ENCODE results near the gene AFF3.

AFF3 gene

GRCh38 chr2:99597616-99598015 is 544.8 kb downstream of the AFF3 start:
- DNase-seq (ENCODE audit: low read depth): no peak

GRCh38 chr2:99595373-99595772 is 547.0 kb downstream of the AFF3 start:
- DNase-seq (ENCODE audit: low read depth): no peak

GRCh38 chr2:99593692-99594427 is 548.5 kb downstream of the AFF3 start:
- DNase-seq (ENCODE audit: low read depth): no peak

- DNase-seq (ENCODE audit: low read depth): no peak
These were observed 565.6 kb downstream of the AFF3 start for GRCh38 chr2:99576775-99577174.

GRCh38 chr2:99573634-99574251 is 568.6 kb downstream of the AFF3 start:
- no peak for DNase-seq (ENCODE audit: low read depth)

GRCh38 chr2:99572373-99573164 is 569.8 kb downstream of the AFF3 start:
- no peak for DNase-seq (ENCODE audit: low read depth)

GRCh38 chr2:99571954-99572353 is 570.4 kb downstream of the AFF3 start:
- DNase-seq (ENCODE audit: low read depth): no peak

GRCh38 chr2:99571533-99571932 is 570.9 kb downstream of the AFF3 start:
- no peak for DNase-seq (ENCODE audit: low read depth)

GRCh38 chr2:99571021-99571420 is 571.4 kb downstream of the AFF3 start:
- DNase-seq (ENCODE audit: low read depth): no peak

- no peak for DNase-seq (ENCODE audit: low read depth)
These were observed 573.0 kb downstream of the AFF3 start for GRCh38 chr2:99569386-99569785.

GRCh38 chr2:99565227-99565626 is 577.2 kb downstream of the AFF3 start:
- DNase-seq (ENCODE audit: low read depth): no peak

GRCh38 chr2:99562516-99562915 is 579.9 kb downstream of the AFF3 start:
- DNase-seq (ENCODE audit: low read depth): no peak

GRCh38 chr2:99561804-99562203 is 580.6 kb downstream of the AFF3 start:
- no peak for DNase-seq (ENCODE audit: low read depth)

- peak; percentile 82 for DNase-seq (ENCODE audit: low read depth)
These were observed 583.2 kb downstream of the AFF3 start for GRCh38 chr2:99559075-99559662.

GRCh38 chr2:99555404-99555803 is 587.0 kb downstream of the AFF3 start:
- DNase-seq (ENCODE audit: low read depth): no peak

- DNase-seq (ENCODE audit: low read depth): no peak
These were observed 587.5 kb downstream of the AFF3 start for GRCh38 chr2:99554871-99555270.

GRCh38 chr2:99554238-99554637 is 588.2 kb downstream of the AFF3 start:
- DNase-seq (ENCODE audit: low read depth): no peak

- no peak for DNase-seq (ENCODE audit: low read depth)
These were observed 589.9 kb downstream of the AFF3 start for GRCh38 chr2:99552529-99552928.

GRCh38 chr2:99550368-99550767 is 592.0 kb downstream of the AFF3 start:
- DNase-seq (ENCODE audit: low read depth): no peak

GRCh38 chr2:99545604-99546003 is 596.8 kb downstream of the AFF3 start:
- DNase-seq (ENCODE audit: low read depth): no peak

GRCh38 chr2:99545066-99545465 is 597.3 kb downstream of the AFF3 start:
- no peak for DNase-seq (ENCODE audit: low read depth)

- DNase-seq (ENCODE audit: low read depth): no peak
These were observed 597.8 kb downstream of the AFF3 start for GRCh38 chr2:99544608-99545007.

- DNase-seq (ENCODE audit: low read depth): no peak
These were observed 599.1 kb downstream of the AFF3 start for GRCh38 chr2:99543247-99543646.
